Muscle of leg (tissue), 11 donors: ENCODE results near the gene UTS2. TPM values are rescaled to one million over a fixed set of nuclear protein-coding genes. Genes with fewer than 3 reads are reported as not detected.

Experiments
- DNase-seq: peaks from one replicate; pipeline ENCODE4 v3.0.0; 2013
- H3K27ac ChIP-seq: one replicate; pipeline ENCODE4 v1.5.1; 2013; ENCODE audit warnings: mild to moderate bottlenecking, low read length, control low read depth
- H3K27me3 ChIP-seq: one replicate; pipeline ENCODE4 v1.6.1; 2013; ENCODE audit warnings: low read length; ENCODE audit not compliant: control insufficient read depth, insufficient read depth
- H3K36me3 ChIP-seq: one replicate; pipeline ENCODE4 v1.6.1; 2013; ENCODE audit warnings: low read length; ENCODE audit not compliant: control insufficient read depth, insufficient read depth
- H3K4me1 ChIP-seq: one replicate; pipeline ENCODE4 v1.6.1; 2013; ENCODE audit warnings: low read length; ENCODE audit not compliant: control insufficient read depth, insufficient read depth
- H3K4me3 ChIP-seq: one replicate; pipeline ENCODE4 v1.5.1; 2013; ENCODE audit warnings: low read length, control low read depth
- H3K9me3 ChIP-seq: replicated peaks from 2 replicates; pipeline ENCODE4 v1.6.1; 2013; ENCODE audit warnings: low read depth, low read length; ENCODE audit not compliant: control insufficient read depth
- WGBS: methylation state at CpG from one replicate; pipeline ENCODE4 v1.1.5; 2013; ENCODE audit warnings: missing lambda C conversion rate; ENCODE audit not compliant: insufficient coverage; 5-methylcytosine and 5-hydroxymethylcytosine counted together
- polyA plus RNA-seq, 8 donors: library from polyadenylated mRNA; unstranded; fragments of 120-200 nt; gene quantifications; one replicate each; pipeline versions ENCODE4 v1.2.1 to v1.2.3, GENCODE V29; 2013; ENCODE audit warnings: inconsistent platforms in 1 of 8, low replicate concordance in 1 of 8; ENCODE audit not compliant: insufficient read length in 8 of 8, insufficient read depth in 1 of 8
- total RNA-seq: library from RNA; stranded (reverse); fragments of 120-200 nt; gene quantifications from one replicate; pipeline ENCODE4 v1.2.4, GENCODE V29; 2013

UTS2 gene
- total and polyA plus RNA-seq, 9 donors = 0.21 TPM; not detected in 8

DNA sequence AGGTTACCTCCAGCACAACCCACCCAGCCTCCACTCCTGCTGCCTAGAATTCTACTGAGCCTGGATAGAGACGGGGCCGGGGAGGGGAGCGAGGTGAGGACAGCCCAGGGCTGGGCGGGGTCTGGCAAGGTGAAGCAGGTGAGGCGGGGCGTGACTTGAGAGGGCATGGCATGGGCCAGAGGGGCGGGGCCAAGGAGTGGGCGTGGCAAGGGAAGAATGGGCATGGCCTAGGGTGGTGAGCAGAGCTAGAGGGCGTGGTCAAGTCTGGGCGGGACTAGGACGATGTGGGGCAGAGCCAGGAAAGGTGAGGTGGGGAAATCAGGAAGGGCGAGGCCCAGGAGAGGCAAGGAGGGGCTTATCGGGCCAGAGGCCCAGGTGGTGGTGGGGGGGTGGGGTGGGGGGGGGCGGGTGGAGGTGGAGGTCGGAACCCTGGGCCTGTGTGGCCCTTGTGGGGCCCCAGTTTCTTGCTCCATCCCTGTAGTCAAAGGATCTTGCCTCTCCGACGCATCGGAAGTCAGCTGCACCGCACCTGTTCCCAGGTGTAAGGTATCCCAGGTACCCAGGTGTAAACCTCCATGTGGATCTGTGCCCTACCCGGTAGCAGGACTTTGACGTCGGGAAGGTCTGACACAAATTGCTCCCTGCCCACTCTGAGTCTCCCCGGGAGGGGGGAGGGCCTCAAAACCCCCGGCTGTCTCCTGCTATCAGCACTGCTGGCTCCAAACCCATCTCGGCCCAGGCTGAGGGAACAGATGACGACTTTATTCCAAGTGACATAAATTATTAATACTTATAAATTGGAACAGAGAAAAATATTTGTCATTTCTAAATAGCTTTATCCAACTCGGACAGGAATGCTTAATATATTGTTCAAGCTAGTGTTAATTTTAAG, 32.9 kb upstream of the UTS2 start:
- Histone ChIP-seq H3K36me3 (no peaks in the 10 kb centered on the region), H3K27me3 (peaks cover 13% of the 10 kb centered on the region), H3K27ac (no peak overlapping the region), H3K9me3 (no peaks in the 10 kb centered on the region), H3K4me1 (no peaks in the 10 kb centered on the region), H3K4me3 (no peak overlapping the region)
- 23% methylated on average over 17 of the region's 27 CpGs for WGBS
- no peak for DNase-seq

DNA sequence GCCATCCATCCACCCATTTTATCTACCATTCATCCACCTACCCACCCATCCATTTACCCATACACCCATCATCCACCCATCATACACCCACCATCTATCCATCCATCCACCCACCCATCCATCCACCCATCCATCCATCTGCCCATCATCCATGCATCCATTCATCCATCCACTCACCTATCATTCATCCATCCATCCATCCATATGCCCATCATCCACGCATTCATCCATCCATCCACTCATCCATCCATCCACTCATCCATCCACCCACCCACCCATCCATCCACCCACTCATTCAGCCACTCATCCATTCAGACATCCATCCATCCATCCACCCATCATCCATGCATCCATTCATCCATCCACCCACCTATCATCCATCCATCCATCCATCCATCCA, 31.9 kb upstream of the UTS2 start:
- Histone ChIP-seq H3K36me3 (no peaks in the 10 kb centered on the region), H3K27me3 (peaks cover 13% of the 10 kb centered on the region)
- whole genome bisulfite sequencing = 95% methylated on average over 1 of the region's 1 CpG

DNA sequence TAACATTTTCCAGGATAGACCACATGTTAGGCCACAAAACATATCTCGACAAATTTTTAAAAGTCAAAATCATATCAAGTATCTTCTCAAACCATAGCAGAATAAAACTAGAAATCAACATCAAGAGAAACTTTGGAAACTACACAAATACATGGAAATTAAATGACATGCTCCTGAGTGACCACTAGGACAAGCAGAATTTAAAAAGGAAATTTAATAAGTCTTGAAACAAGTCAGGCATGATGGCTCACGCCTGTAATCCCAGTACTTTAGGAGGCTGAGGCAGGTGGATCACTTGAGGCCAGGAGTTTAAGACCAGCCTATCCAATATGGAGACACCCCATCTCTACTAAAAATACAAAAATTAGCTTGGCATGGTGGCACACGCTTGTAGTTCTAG, 26.4 kb upstream of the UTS2 start:
- DNase-seq = no peak
- no peaks in the 10 kb centered on the region for H3K36me3 ChIP-seq
- WGBS = 67% methylated on average over 1 of the region's 3 CpGs

More for the DNA sequence above, 31.9 kb upstream of the UTS2 start:
- DNase-seq = no peak
- no peak overlapping the region for H3K27ac ChIP-seq
- H3K4me3 ChIP-seq = no peak overlapping the region
- H3K4me1 ChIP-seq = no peaks in the 10 kb centered on the region
- H3K9me3 ChIP-seq = no peaks in the 10 kb centered on the region

DNA sequence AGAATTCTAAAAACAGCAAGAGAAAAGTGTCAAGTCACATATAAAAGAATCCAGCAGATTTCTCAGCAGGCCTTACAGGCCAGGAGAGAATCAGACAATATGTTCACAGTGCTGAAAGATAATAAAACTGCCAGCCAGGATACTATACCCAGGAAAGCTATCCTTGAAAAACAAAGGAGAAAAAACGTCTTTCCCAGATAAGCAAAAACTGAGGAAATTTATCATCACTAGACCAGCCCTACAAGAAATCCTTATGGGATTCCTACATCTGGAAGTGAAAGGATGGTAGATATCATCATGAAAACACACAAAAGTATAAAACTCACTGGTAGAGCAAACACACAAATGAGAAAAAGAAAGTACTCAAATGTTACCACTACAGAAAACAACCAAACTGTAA, 25.2 kb upstream of the UTS2 start:
- H3K4me1 ChIP-seq = no peaks in the 10 kb centered on the region
- no peaks in the 10 kb centered on the region for H3K36me3 ChIP-seq
- no peak for DNase-seq
- H3K27ac ChIP-seq = no peak overlapping the region
- no peak overlapping the region for H3K4me3 ChIP-seq
- H3K9me3 ChIP-seq = peaks cover 5% of the 10 kb centered on the region
- no CpG with 5 or more reads among the region's 1 CpG for WGBS
- peaks cover 3% of the 10 kb centered on the region for H3K27me3 ChIP-seq

More for the DNA sequence above, 26.4 kb upstream of the UTS2 start:
- H3K4me1 ChIP-seq = no peaks in the 10 kb centered on the region
- peaks cover 5% of the 10 kb centered on the region for H3K9me3 ChIP-seq
- peaks cover 3% of the 10 kb centered on the region for H3K27me3 ChIP-seq
- no peak overlapping the region for H3K27ac ChIP-seq
- no peak overlapping the region for H3K4me3 ChIP-seq

DNA sequence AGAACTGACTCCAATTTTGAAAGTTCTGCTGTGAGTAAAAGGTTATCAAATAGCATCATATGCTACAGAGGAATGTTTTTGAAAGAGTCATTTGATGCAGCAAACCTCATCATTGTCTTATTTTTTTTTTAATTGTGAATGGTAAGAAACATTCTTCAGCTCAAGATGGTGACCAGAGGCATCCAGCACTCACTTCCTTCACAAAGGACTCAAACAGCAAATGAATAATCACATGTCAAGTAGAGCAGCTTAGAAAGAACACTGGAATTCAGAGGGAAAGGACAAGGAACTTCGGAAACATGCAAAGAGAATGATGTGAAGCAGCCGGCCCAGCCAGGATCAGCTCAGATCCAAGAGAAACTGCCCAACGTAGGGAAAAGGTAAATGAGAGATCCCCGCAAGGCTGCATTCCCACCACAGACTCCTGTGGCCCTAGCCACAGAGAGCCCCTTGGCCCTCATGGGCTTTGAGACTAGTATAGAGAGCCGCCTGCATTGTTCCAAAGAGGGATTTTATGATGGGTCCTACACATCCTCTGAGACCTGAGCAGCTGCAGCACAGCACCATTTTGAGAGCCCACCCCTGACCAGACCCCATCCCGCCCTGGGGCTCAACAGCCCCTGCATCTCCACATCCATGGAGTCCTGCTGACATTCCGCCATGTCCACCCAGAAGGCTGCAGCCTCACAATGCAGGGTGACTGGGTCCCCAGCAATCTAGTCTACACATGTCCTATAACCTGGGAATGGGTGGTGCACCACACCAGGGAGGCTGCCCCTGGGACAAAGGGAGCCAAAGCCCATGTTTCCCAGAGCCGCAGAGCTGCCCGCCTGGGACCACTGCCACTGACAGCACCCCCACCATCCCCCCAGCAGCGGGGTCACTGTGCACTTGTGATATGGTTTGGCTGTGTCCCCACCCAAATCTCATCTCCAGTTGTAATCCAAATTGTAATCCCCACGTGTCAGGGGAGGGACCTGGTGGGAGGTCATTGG, 21.2 kb upstream of the UTS2 start:
- no peak for DNase-seq
- Histone ChIP-seq H3K27ac (no peak overlapping the region), H3K9me3 (peaks cover 5% of the 10 kb centered on the region), H3K36me3 (no peaks in the 10 kb centered on the region), H3K4me3 (no peak overlapping the region), H3K4me1 (no peaks in the 10 kb centered on the region), H3K27me3 (peaks cover 3% of the 10 kb centered on the region)
- 73% methylated on average over 4 of the region's 11 CpGs for WGBS

DNA sequence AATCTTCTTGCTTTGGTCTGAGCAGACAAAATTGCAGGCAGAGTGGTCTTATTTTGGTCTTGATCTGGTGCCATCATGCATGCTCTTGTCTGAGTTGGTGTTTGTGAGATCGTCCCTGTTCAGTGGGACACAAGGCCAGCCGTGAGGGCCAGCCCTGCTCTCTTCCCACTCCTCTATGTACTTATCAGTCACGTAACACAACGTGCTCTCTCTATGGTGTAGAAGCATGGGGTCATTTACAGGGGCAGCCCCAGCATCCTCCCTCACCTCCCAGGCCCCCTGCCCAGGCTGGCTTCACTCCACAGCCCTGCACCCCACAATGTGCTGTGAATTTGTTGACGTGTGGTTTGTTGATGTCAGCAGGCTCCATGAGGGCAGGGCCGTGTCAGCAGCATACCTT, 18.3 kb upstream of the UTS2 start:
- H3K36me3 ChIP-seq = no peaks in the 10 kb centered on the region
- no peak overlapping the region for H3K4me3 ChIP-seq
- H3K9me3 ChIP-seq = no peaks in the 10 kb centered on the region
- no CpG with 5 or more reads among the region's 6 CpGs for WGBS
- peaks cover 3% of the 10 kb centered on the region for H3K27me3 ChIP-seq
- no peak for DNase-seq
- H3K27ac ChIP-seq = no peak overlapping the region
- no peaks in the 10 kb centered on the region for H3K4me1 ChIP-seq

DNA sequence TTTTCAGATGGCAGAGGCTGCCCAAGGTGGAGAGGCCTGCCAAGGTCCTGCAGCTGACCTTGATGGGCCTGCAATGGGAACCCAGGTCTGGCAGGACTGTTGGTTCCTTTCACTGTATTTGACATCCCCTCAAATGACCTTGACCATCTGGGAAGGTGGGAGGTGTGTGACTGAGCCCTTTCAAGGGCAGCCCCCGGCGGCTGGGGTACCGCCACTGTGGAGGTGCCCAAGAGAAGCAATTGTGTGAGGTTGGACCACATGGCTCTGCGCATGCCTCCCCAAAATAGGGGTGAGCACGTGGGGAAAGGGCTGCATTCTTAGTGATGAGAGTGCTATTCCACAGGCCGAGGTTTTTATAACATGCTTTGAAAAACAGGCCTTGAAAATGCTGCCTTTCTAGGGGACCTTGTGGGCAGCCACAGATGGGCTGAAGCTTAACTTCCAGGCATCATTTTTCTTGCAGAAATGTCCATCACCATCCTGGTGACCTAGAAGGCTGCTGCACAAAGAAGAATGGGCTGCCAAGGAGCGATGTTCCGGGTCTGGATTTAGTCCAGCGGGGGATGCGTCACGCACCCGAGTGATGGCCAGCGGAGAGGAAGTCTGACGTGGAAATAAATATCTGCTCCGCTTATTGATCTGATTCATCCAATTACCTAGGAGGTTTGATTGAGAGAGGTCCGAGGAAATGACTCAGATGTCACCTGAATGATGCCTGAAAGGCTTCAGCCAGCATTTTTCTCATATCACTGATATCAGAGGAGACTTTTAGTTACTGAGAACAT, 16.5 kb upstream of the UTS2 start:
- H3K9me3 ChIP-seq = no peaks in the 10 kb centered on the region
- H3K4me1 ChIP-seq = no peaks in the 10 kb centered on the region
- no peak for DNase-seq
- peaks cover 1% of the 10 kb centered on the region for H3K27me3 ChIP-seq
- H3K27ac ChIP-seq = no peak overlapping the region
- H3K4me3 ChIP-seq = no peak overlapping the region
- no peaks in the 10 kb centered on the region for H3K36me3 ChIP-seq
- 90% methylated on average over 15 of the region's 16 CpGs for WGBS

DNA sequence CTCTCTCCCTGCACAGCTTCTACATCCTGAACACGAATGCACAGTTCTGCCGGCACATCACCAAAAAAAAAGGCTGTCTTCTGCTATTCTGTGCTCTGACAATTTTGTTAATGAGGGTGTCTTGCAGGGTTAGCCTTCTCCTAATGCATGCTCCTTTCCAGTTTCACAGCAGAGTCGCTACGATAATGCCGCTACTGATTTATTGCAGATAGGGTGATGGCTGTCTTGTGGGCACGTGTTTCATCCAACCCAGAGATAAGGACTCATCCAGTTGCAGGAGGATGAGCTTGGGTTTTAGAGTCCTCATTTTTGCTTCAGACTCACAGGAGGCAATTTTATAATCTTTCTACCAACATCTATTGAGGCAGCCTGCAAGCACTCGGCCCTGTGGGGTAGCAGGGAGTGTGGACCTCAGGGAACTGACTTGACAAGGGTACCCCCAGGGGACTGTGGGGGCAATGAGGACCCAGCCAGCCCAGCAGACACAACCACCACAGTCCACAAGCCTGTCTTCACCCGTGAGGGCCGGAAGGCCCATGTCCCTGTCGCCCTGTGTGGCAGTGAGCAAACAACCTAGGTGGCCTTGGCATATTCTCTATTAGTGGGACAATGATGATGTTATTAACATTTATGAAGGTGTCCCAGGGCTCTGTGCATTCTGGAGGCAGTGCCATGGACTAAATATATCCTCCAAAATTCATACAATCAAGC, 15.4 kb upstream of the UTS2 start:
- H3K4me3 ChIP-seq = no peak overlapping the region
- no peak overlapping the region for H3K27ac ChIP-seq
- DNase-seq = no peak
- H3K9me3 ChIP-seq = no peaks in the 10 kb centered on the region
- H3K36me3 ChIP-seq = no peaks in the 10 kb centered on the region
- H3K4me1 ChIP-seq = no peaks in the 10 kb centered on the region
- WGBS = no CpG with 5 or more reads among the region's 10 CpGs
- peaks cover 2% of the 10 kb centered on the region for H3K27me3 ChIP-seq

DNA sequence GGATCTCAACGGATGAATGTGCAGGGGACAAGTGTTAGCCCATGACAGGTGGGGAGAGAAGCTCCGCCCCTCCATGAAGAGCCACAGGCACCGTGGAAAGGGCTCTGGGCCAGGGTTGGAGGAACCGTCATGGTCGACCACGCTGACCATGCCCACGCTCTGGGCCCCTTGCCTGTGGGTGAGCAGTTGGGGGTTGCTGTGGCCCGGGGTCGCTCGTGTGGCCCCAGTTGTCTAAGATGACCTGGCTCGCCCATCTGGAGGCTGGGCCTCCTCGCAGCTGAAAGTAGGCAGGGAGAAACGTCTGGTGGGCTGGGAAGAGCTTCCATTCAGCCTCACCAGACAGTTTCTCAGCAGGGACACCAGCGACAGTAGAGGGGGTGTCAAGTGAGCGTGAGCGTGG, 13.1 kb upstream of the UTS2 start:
- Histone ChIP-seq H3K36me3 (no peaks in the 10 kb centered on the region), H3K27ac (no peak overlapping the region), H3K4me1 (no peaks in the 10 kb centered on the region), H3K27me3 (peaks cover 2% of the 10 kb centered on the region), H3K4me3 (no peak overlapping the region), H3K9me3 (no peaks in the 10 kb centered on the region)
- DNase-seq = no peak
- 83% methylated on average over 13 of the region's 16 CpGs for WGBS
